ENCODE results near the gene ALG9. TPM values are rescaled to one million over a fixed set of nuclear protein-coding genes. Genes with fewer than 3 reads are reported as not detected.
A peak's percentile ranks its signal among the peaks of the same experiment; 100 is the strongest.

Gene ALG9
- total RNA-seq, 1 experiment from 2014 or later = 19.7 TPM

GRCh38 chr11:111765984-111766833 is 105.2 kb downstream of the ALG9 start, which contains the start of gene PPP2R1B (continued):
- TF ChIP-seq USF1 (CRISPR knock-in tag; IDR thresholded peaks at IDR 0.05) = peak; percentile 44
- TF ChIP-seq ATF6 (CRISPR knock-in tag; IDR thresholded peaks at IDR 0.05) = no peak
- no peak for TF ChIP-seq AFF4 (CRISPR knock-in tag; IDR thresholded peaks at IDR 0.05; ENCODE audit: borderline replicate concordance)
- no peak; the same call in 1 of the 2 replicates for TF ChIP-seq ESRRA (CRISPR knock-in tag; IDR thresholded peaks at IDR 0.05; ENCODE audit: borderline replicate concordance)
- TF ChIP-seq ZNF512 (CRISPR knock-in tag; IDR thresholded peaks at IDR 0.05; ENCODE audit: borderline replicate concordance) = no peak
- TF ChIP-seq FOXJ3 (CRISPR knock-in tag; IDR thresholded peaks at IDR 0.05; ENCODE audit: borderline replicate concordance) = no peak
- no peak for TF ChIP-seq ZNF121 (CRISPR knock-in tag; IDR thresholded peaks at IDR 0.05)
- TF ChIP-seq JAZF1 (CRISPR knock-in tag; IDR thresholded peaks at IDR 0.05) = no peak
- TF ChIP-seq PREB (CRISPR knock-in tag; IDR thresholded peaks at IDR 0.05; ENCODE audit: borderline replicate concordance) = no peak
- TF ChIP-seq SP1 (CRISPR knock-in tag; conservative IDR thresholded peaks at IDR 0.05) = peak; percentile 54; the same call in 1 of the 2 replicates
- no peak for TF ChIP-seq CTCF (IDR thresholded peaks at IDR 0.05)
- TF ChIP-seq E2F5 (CRISPR knock-in tag; IDR thresholded peaks at IDR 0.05) = no peak
- no peak for TF ChIP-seq MYBL2 (CRISPR knock-in tag; IDR thresholded peaks at IDR 0.05)
- TF ChIP-seq ZNF671 (CRISPR knock-in tag; IDR thresholded peaks at IDR 0.05) = no peak
- TF ChIP-seq SMAD3 (CRISPR knock-in tag; IDR thresholded peaks at IDR 0.05; ENCODE audit: borderline replicate concordance) = 0 out of 2 replicates have a peak, but pooled peaks have one; percentile 59
- TF ChIP-seq NR3C1 (CRISPR knock-in tag; conservative IDR thresholded peaks at IDR 0.05; ENCODE audit: low read depth) = 0 out of 2 replicates have a peak, but pooled peaks have one; percentile 78
- no peak for TF ChIP-seq HMGA2 (CRISPR knock-in tag; IDR thresholded peaks at IDR 0.05)
- no peak for TF ChIP-seq SOX15 (CRISPR knock-in tag; IDR thresholded peaks at IDR 0.05)
- TF ChIP-seq ELF4 (CRISPR knock-in tag; IDR thresholded peaks at IDR 0.05; ENCODE audit: low read depth) = no peak
- TF ChIP-seq SMAD4 (CRISPR knock-in tag; IDR thresholded peaks at IDR 0.05) = no peak
- TF ChIP-seq ARID4B (CRISPR knock-in tag; IDR thresholded peaks at IDR 0.05; ENCODE audit: borderline replicate concordance) = peak; percentile 65; the same call in 1 of the 2 replicates

Data from WTC11 (cell line).